GM12878 (cell line): ENCODE data around the gene CEP57. TPM values are rescaled to one million over a fixed set of nuclear protein-coding genes. Genes with fewer than 3 reads are reported as not detected.

Experiments
- BMI1 ChIP-seq: fragments of 450-650 bp; IDR thresholded peaks from 2 replicates; pipeline ENCODE4 v1.6.1; 2016; ENCODE audit warnings: mild to moderate bottlenecking, moderate library complexity, borderline replicate concordance
- CUX1 ChIP-seq: IDR thresholded peaks from 2 replicates; pipeline ENCODE4 v1.6.1; 2012; ENCODE audit warnings: improper control_type of control experiment, low read depth, low read length; ENCODE audit not compliant: insufficient replicate concordance
- FOS ChIP-seq: IDR thresholded peaks from 3 replicates; pipeline ENCODE4 v1.6.1; 2011; ENCODE audit warnings: borderline replicate concordance; ENCODE audit not compliant: insufficient read length; ENCODE audit errors: extremely low read depth
- KLF5 ChIP-seq: fragments of 450-650 bp; IDR thresholded peaks from 2 replicates; pipeline ENCODE4 v1.6.1; 2014; ENCODE audit warnings: mild to moderate bottlenecking; ENCODE audit not compliant: partially characterized antibody
- MXI1 ChIP-seq: fragments of 150-350 bp; IDR thresholded peaks from 2 replicates; pipeline ENCODE4 v1.6.1; 2011; ENCODE audit warnings: low read depth, mild to moderate bottlenecking, inconsistent platforms, low read length, improper control_type of control experiment
- NR2F1 ChIP-seq: fragments of 450-650 bp; conservative IDR thresholded peaks from 2 replicates; pipeline ENCODE4 v1.6.1; 2017; ENCODE audit warnings: mild to moderate bottlenecking
- RCOR1 ChIP-seq: conservative IDR thresholded peaks from 2 replicates; pipeline ENCODE4 v1.6.1; 2012; ENCODE audit warnings: low read depth, low read length, improper control_type of control experiment
- SMARCA5 ChIP-seq: fragments of 450-650 bp; IDR thresholded peaks from 2 replicates; pipeline ENCODE4 v1.6.1; 2017; ENCODE audit warnings: mild to moderate bottlenecking
- TCF12 ChIP-seq: IDR thresholded peaks from 2 replicates; pipeline ENCODE4 v1.6.1; 2011; ENCODE audit warnings: low read depth, mild to moderate bottlenecking, low read length
- TCF7 ChIP-seq: IDR thresholded peaks from 2 replicates; pipeline ENCODE4 v1.6.1; 2014; ENCODE audit warnings: antibody characterized with exemption, borderline replicate concordance
- ZBTB33 ChIP-seq: fragments of 450-650 bp; IDR thresholded peaks from 2 replicates; pipeline ENCODE4 v1.6.1; 2017; ENCODE audit warnings: mild to moderate bottlenecking
- ZBTB40 ChIP-seq: fragments of 450-650 bp; IDR thresholded peaks from 2 replicates; pipeline ENCODE4 v1.6.1; 2016; ENCODE audit warnings: mild to moderate bottlenecking, moderate library complexity, borderline replicate concordance
- ZNF274 ChIP-seq: IDR thresholded peaks from one replicate; pipeline ENCODE4 v1.8.0; 2011; ENCODE audit not compliant: insufficient read length, insufficient read depth
- polyA plus RNA-seq, 11 experiments: library from polyadenylated mRNA; depleted of rRNA in 4 of 11; unstranded in 6 of 11; stranded (reverse) in 5 of 11; fragments of >200 nt; fragmentation: Nextera tagmentation in 4 of 11; fragmentation: Illumina TruSeq in 1 of 11; extraction: Ambion mirVana in 4 of 11; extraction: Trizol in 1 of 11; gene quantifications; 1 replicate in 1 of 11; 2 replicates in 10 of 11; pipeline versions ENCODE4 v1.2.1 to v1.2.3, GENCODE V29; 2011 to 2016; ENCODE audit warnings: inconsistent platforms in 2 of 11, missing spikeins in 2 of 11, low read depth in 1 of 11
- total RNA-seq, 4 experiments: library from RNA; depleted of rRNA in 3 of 4; stranded (reverse); fragments of >200 nt in 3 of 4; fragmentation: Illumina TruSeq in 1 of 4; extraction: Trizol in 1 of 4; gene quantifications; 2 replicates each; pipeline versions ENCODE4 v1.2.1 to v1.2.3, GENCODE V29; 2013 to 2021
- TF ChIP-seq, protein P1 (sequence below): fragments of 450-650 bp; IDR thresholded peaks from 2 replicates; pipeline ENCODE4 v1.6.1; 2017; ENCODE audit warnings: mild to moderate bottlenecking, moderate library complexity

The CEP57 gene
- total and polyA plus RNA-seq, 10 of the 15 experiments (the other 5 are each of a cell fraction or from before 2014, with no cell fraction given) = 19.4 to 85.4 (median 56.8) TPM

GRCh38 chr11:95789506-95790122 is 684 bp upstream of the CEP57 start, which contains the start of gene FAM76B (continued):
- TF ChIP-seq FOS = peak; percentile 51
- TF ChIP-seq ZBTB33 = no peak
- TF ChIP-seq MXI1 = no peak
- peak; percentile 84 for TF ChIP-seq TCF7
- TF ChIP-seq, protein P1, sequence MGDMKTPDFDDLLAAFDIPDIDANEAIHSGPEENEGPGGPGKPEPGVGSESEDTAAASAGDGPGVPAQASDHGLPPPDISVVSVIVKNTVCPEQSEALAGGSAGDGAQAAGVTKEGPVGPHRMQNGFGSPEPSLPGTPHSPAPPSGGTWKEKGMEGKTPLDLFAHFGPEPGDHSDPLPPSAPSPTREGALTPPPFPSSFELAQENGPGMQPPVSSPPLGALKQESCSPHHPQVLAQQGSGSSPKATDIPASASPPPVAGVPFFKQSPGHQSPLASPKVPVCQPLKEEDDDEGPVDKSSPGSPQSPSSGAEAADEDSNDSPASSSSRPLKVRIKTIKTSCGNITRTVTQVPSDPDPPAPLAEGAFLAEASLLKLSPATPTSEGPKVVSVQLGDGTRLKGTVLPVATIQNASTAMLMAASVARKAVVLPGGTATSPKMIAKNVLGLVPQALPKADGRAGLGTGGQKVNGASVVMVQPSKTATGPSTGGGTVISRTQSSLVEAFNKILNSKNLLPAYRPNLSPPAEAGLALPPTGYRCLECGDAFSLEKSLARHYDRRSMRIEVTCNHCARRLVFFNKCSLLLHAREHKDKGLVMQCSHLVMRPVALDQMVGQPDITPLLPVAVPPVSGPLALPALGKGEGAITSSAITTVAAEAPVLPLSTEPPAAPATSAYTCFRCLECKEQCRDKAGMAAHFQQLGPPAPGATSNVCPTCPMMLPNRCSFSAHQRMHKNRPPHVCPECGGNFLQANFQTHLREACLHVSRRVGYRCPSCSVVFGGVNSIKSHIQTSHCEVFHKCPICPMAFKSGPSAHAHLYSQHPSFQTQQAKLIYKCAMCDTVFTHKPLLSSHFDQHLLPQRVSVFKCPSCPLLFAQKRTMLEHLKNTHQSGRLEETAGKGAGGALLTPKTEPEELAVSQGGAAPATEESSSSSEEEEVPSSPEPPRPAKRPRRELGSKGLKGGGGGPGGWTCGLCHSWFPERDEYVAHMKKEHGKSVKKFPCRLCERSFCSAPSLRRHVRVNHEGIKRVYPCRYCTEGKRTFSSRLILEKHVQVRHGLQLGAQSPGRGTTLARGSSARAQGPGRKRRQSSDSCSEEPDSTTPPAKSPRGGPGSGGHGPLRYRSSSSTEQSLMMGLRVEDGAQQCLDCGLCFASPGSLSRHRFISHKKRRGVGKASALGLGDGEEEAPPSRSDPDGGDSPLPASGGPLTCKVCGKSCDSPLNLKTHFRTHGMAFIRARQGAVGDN = peak; percentile 66
- TF ChIP-seq ZBTB40 = peak; percentile 77
- TF ChIP-seq RCOR1 = 0 out of 2 replicates have a peak, but pooled peaks have one; percentile 26
- no peak for TF ChIP-seq ZNF274
- TF ChIP-seq TCF12 = peak; percentile 11; the same call in 1 of the 2 replicates
- no peak for TF ChIP-seq CUX1
- no peak for TF ChIP-seq BMI1
- peak; percentile 74 for TF ChIP-seq KLF5
- peak; percentile 9; the same call in 1 of the 2 replicates for TF ChIP-seq SMARCA5
- TF ChIP-seq NR2F1 = peak; percentile 33; the same call in 1 of the 2 replicates
